Adrenal gland (tissue), 12 donors: ENCODE measurements around the gene ROBO2. TPM values are rescaled to one million over a fixed set of nuclear protein-coding genes. Genes with fewer than 3 reads are reported as not detected.

Experiments
- DNase-seq, 7 donors: peaks; one replicate each; pipeline ENCODE4 v3.0.0-alpha.2; 2019 to 2020
- H3K27ac ChIP-seq, 5 donors: fragments of 200-600 bp; sonication (generic) in 4 of 5; 1 replicate in 3 of 5; 2 replicates in 2 of 5; pipeline versions ENCODE4 v1.5.1 to v1.8.0; 2016 to 2020; ENCODE audit warnings: mild to moderate bottlenecking in 1 of 5
- H3K27me3 ChIP-seq: fragments of 200-600 bp; 2 replicates; pipeline ENCODE4 v1.8.0; 2021
- H3K36me3 ChIP-seq, 2 donors: fragments of 200-600 bp; replicated peaks in 1 of 2; 1 replicate in 1 of 2; 2 replicates in 1 of 2; pipeline versions ENCODE4 v1.5.1 to v1.8.0; 2018 to 2022
- H3K4me1 ChIP-seq, 2 donors: fragments of 200-600 bp; replicated peaks in 1 of 2; 1 replicate in 1 of 2; 2 replicates in 1 of 2; pipeline versions ENCODE4 v1.5.1 to v1.8.0; 2018 to 2021
- H3K4me3 ChIP-seq, 4 donors: fragments of 200-600 bp; sonication (generic) in 3 of 4; one replicate each; pipeline ENCODE4 v1.5.1; 2016 to 2018
- H3K9me3 ChIP-seq, 3 donors: fragments of 200-600 bp; sonication (generic) in 1 of 3; replicated peaks in 1 of 3; 1 replicate in 2 of 3; 2 replicates in 1 of 3; pipeline versions ENCODE4 v1.5.1 to v1.8.0; 2016 to 2021
- POLR2A ChIP-seq, 2 donors: fragments of 450-650 bp; IDR thresholded peaks; one replicate each; pipeline ENCODE4 v1.6.1; 2017; ENCODE audit warnings: antibody characterized with exemption in 2 of 2, mild to moderate bottlenecking in 2 of 2, moderate library complexity in 1 of 2
- WGBS, 4 donors: extraction: QIAGEN DNeasy Blood & Tissue Kit in 2 of 4; methylation state at CpG; one replicate each; pipeline versions ENCODE4 v1.1.5 to v1.1.7; 2013 to 2017; 5-methylcytosine and 5-hydroxymethylcytosine counted together
- intact Hi-C, 2 donors: fragments of 100-400 bp; cut with DNase I; formaldehyde crosslinking; loops; one replicate each; pipeline versions ENCODE4 v1.14.1 to v1.15.0; 2022 to 2023
- polyA plus RNA-seq, 3 donors: library from polyadenylated mRNA; stranded (reverse); fragments of 200-250 nt in 2 of 3; fragments of 350-450 nt in 1 of 3; fragmentation: Illumina TruSeq in 1 of 3; extraction: RNeasy Lipid Tissue Mini Kit (QIAGEN cat#74804) in 1 of 3; gene quantifications; one replicate each; pipeline ENCODE4 v1.2.3, GENCODE V29; 2013 to 2014
- total RNA-seq, 9 donors: library from RNA; depleted of rRNA in 4 of 9; stranded (reverse); fragments of >200 nt in 4 of 9; fragments of 120-200 nt in 1 of 9; fragmentation: NEBNext Ultra II Directional in 1 of 9; extraction: Animal tissue kit (Norgen Biotek cat#: 25700) in 1 of 9; gene quantifications; one replicate each; pipeline versions ENCODE4 v1.1.0 to v1.2.4, GENCODE V29; 2013 to 2023
- TF ChIP-seq, protein P1 (sequence below), 6 experiments: fragments of 450-650 bp in 4 of 6; fragments of 200-600 bp in 2 of 6; sonication (generic) in 1 of 6; IDR thresholded peaks; 1 replicate in 5 of 6; 2 replicates in 1 of 6; pipeline versions ENCODE4 v1.5.1 to v1.8.0; 2016 to 2021; ENCODE audit warnings: antibody characterized with exemption in 6 of 6, mild to moderate bottlenecking in 2 of 6, moderate library complexity in 1 of 6
- donor health status: healthy with polysubstance abuse.
- donor health status: Bipolar disorder and iron deficiency.
- donor health status: DM: yes; HTN: yes; CAD: no.
- donor health status: DM: no; HTN: no; CAD: no.
- donor health status: DM: no; HTN: no; CAD: no.
- donor health status: DM: yes; HTN: yes; CAD: no.

ROBO2 gene
- total and polyA plus RNA-seq, 12 donors, result 0.30 to 9.9 (median 2.5) TPM; not detected in 1

DNA sequence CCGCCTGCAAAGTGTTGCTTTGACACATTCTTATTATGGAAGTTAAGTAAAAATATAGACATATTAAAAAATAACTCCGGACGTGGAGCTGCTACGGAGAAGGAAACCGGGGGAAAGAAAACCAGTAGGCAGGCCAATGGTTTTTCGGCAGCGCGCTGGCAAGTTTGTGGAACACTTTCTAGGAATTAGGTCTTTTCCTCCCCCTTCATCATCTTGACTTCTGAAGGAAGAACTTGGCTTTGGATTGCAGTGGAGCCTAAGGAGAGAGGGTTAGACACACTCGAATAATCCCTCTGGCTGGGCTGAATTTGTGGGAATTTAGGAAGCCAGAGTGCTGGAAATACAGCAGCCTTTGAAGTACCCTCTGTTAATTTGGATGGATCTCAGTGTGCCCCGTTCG lies 317 bp downstream of the ROBO2 start:
- Histone ChIP-seq H3K27ac (no peak overlapping the region), H3K4me3 (peak overlapping the region in 1 of 4 donors; percentile 40), H3K4me1 (peaks cover 0 to 5% of the 10 kb centered on the region in 2 donors), H3K9me3 (no peaks in the 10 kb centered on the region), H3K27me3 (peaks cover 30% of the 10 kb centered on the region), H3K36me3 (no peaks in the 10 kb centered on the region)
- no peak for DNase-seq
- intact Hi-C loops, result no loop called here
- WGBS, 4 donors, result 11 to 20% (median 15%) methylated on average over 11 of the region's 11 CpGs
- no peak for TF ChIP-seq POLR2A (IDR thresholded peaks at IDR 0.05)
- TF ChIP-seq, protein P1, sequence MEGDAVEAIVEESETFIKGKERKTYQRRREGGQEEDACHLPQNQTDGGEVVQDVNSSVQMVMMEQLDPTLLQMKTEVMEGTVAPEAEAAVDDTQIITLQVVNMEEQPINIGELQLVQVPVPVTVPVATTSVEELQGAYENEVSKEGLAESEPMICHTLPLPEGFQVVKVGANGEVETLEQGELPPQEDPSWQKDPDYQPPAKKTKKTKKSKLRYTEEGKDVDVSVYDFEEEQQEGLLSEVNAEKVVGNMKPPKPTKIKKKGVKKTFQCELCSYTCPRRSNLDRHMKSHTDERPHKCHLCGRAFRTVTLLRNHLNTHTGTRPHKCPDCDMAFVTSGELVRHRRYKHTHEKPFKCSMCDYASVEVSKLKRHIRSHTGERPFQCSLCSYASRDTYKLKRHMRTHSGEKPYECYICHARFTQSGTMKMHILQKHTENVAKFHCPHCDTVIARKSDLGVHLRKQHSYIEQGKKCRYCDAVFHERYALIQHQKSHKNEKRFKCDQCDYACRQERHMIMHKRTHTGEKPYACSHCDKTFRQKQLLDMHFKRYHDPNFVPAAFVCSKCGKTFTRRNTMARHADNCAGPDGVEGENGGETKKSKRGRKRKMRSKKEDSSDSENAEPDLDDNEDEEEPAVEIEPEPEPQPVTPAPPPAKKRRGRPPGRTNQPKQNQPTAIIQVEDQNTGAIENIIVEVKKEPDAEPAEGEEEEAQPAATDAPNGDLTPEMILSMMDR (IDR thresholded peaks at IDR 0.05), result no peak

GRCh38 chr3:77040926-77041722 lies 1.2 kb downstream of the ROBO2 start:
- peaks cover 0 to 5% of the 10 kb centered on the region in 2 donors for H3K4me1 ChIP-seq
- peaks cover 30% of the 10 kb centered on the region for H3K27me3 ChIP-seq
- DNase-seq, result no peak
- intact Hi-C loops, result no loop called here
- 53 to 66% (median 59%) methylated on average over 9 of the region's 9 CpGs for WGBS, 4 donors
- no peak overlapping the region for H3K4me3 ChIP-seq
- no peak overlapping the region for H3K27ac ChIP-seq
- no peaks in the 10 kb centered on the region for H3K36me3 ChIP-seq
- TF ChIP-seq, protein P1 (IDR thresholded peaks at IDR 0.05), result no peak
- TF ChIP-seq POLR2A (IDR thresholded peaks at IDR 0.05), result no peak
- H3K9me3 ChIP-seq, result no peaks in the 10 kb centered on the region

DNA sequence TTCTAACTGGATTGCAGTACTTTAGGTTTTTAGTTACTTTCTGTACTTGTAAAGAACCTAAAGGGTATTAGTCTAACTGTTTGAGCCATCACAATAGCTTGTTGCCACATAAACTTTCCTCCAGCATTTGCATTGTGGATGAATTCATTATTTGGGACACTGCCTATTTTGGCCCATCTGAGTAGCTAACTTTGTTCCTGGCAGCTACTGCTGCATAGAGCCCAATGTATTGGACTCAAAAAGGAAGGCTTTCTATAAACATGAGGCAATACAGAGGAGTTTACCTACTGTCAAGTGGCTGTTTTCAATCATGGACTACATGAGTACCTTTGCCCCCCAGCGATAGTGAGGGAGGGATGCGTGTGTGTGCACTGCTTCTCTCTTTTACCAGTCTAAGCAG lies 1.9 kb downstream of the ROBO2 start:
- Histone ChIP-seq H3K27ac (no peak overlapping the region), H3K4me3 (no peak overlapping the region), H3K4me1 (peaks cover 0 to 5% of the 10 kb centered on the region in 2 donors), H3K9me3 (no peaks in the 10 kb centered on the region), H3K27me3 (peaks cover 30% of the 10 kb centered on the region), H3K36me3 (no peaks in the 10 kb centered on the region)
- no peak for TF ChIP-seq POLR2A (IDR thresholded peaks at IDR 0.05)
- TF ChIP-seq, protein P1 (IDR thresholded peaks at IDR 0.05), result no peak
- intact Hi-C loops, result no loop called here
- no peak for DNase-seq
- 78 to 92% (median 86%) methylated on average over 2 of the region's 2 CpGs for WGBS, 4 donors

DNA sequence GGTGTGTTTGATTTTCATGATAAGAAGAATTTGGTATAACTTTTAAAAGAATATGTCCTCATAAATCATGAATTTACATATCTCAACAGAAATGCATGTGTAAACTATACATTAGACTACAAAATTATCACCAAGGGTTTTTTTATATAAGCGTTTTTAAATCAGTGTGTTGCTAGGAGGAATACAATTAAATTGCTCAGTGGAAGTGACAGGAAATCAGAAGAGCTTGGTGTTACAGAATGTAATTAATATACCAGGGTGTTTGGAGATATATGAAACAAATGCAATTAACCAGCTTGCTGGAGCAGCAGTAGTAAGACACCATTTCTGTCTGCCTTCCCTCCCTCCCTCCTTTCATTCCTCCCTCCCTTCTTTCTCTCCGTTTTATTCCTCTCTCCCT lies 2.4 kb downstream of the ROBO2 start:
- H3K4me1 ChIP-seq, result peaks cover 0 to 5% of the 10 kb centered on the region in 2 donors
- H3K9me3 ChIP-seq, result no peaks in the 10 kb centered on the region
- H3K36me3 ChIP-seq, result no peaks in the 10 kb centered on the region
- WGBS, 4 donors, result 52 to 61% (median 55%) methylated on average over 2 of the region's 2 CpGs
- no peak for DNase-seq
- intact Hi-C loops, result no loop called here
- H3K27me3 ChIP-seq, result peaks cover 30% of the 10 kb centered on the region
- H3K4me3 ChIP-seq, result no peak overlapping the region
- H3K27ac ChIP-seq, result no peak overlapping the region
- TF ChIP-seq, protein P1 (IDR thresholded peaks at IDR 0.05), result no peak
- TF ChIP-seq POLR2A (IDR thresholded peaks at IDR 0.05), result no peak
